GM12892 (cell line): Measurements from ENCODE around the gene SREK1IP1.

Experiments
- DNase-seq: peaks from one replicate; pipeline ENCODE4 v3.0.0; 2011; ENCODE audit not compliant: insufficient read length
- FAIRE-seq: peaks from 2 replicates; lab custom pipeline; 2011; peaks lifted over from hg19 to GRCh38; lab: Jason Lieb, UNC
- POLR2A ChIP-seq: IDR thresholded peaks from 2 replicates; pipeline ENCODE4 v1.6.1; 2011; ENCODE audit warnings: low read depth, low read length, control low read depth
- POLR2AphosphoS5 ChIP-seq: IDR thresholded peaks from 2 replicates; pipeline ENCODE4 v1.6.1; 2011; ENCODE audit warnings: low read depth, low read length, control low read depth
- TAF1 ChIP-seq: IDR thresholded peaks from 2 replicates; pipeline ENCODE4 v1.6.1; 2011; ENCODE audit warnings: low read depth, mild to moderate bottlenecking, control low read depth, low read length, borderline replicate concordance

SREK1IP1 gene

DNA sequence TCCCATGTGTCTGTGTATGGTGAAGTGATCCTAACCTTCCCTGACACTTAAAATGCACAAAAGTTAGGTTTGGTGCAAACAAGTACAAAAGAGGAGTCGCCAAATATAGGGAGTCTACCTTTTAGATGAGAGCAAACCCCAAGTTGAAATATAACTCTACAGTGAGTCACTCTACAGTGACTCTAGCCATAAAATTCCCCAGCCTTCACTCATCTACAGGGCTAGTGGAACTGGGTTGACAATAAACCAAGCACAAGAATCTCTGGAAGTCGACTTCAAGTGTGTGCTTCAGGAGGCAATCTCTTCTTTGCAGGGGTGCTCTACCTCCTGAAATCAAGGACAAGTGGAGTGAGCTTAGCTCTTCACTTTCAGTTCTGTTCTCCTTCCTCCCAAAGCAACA lies 74.9 kb downstream of the SREK1IP1 start:
- no peak for DNase-seq

GRCh38 chr5:64691291-64691690 lies 77.2 kb downstream of the SREK1IP1 start:
- no peak for FAIRE-seq
- TF ChIP-seq POLR2A, result no peak
- no peak for TF ChIP-seq POLR2AphosphoS5
- no peak for TF ChIP-seq TAF1
- no peak for DNase-seq

More for the DNA sequence above, 74.9 kb downstream of the SREK1IP1 start:
- no peak for FAIRE-seq
- no peak for TF ChIP-seq POLR2A
- no peak for TF ChIP-seq POLR2AphosphoS5
- TF ChIP-seq TAF1, result no peak

GRCh38 chr5:64690417-64691151 lies 77.9 kb downstream of the SREK1IP1 start, which contains the start of gene SHISAL2B:
Gene SHISAL2B, plus strand, starts transcription at chr5:64690503. Its CDS starts 121 bp downstream, at chr5:64690624.
- FAIRE-seq (no peak), DNase-seq (peak; percentile 21)
- no peak for TF ChIP-seq POLR2AphosphoS5
- TF ChIP-seq TAF1, result no peak
- TF ChIP-seq POLR2A, result no peak

GRCh38 chr5:64690104-64690416 lies 78.4 kb downstream of the SREK1IP1 start:
- TF ChIP-seq TAF1, result no peak
- TF ChIP-seq POLR2AphosphoS5, result no peak
- TF ChIP-seq POLR2A, result no peak
- FAIRE-seq (no peak), DNase-seq (no peak)

DNA sequence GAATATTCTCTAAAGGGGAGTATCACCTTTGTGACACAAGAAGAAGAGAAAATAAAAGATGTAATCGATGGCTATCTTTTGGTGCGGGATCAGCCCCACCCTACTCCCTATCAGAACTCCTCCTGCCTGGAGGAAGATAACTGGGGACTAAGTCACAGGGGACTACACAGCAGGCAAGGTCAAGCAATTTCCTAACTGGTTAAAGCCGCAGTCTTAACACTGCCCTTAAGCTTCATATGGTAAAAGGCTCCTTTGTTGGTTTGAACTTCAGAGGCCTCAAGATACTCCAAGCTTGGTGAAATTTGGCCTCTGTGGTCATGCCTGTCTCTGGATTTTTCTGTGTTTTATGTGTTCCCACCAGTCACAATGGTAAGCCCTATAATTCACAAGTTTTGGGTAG lies 79.5 kb downstream of the SREK1IP1 start:
- FAIRE-seq (no peak), DNase-seq (no peak)
- no peak for TF ChIP-seq POLR2A
- TF ChIP-seq POLR2AphosphoS5, result no peak
- TF ChIP-seq TAF1, result no peak

GRCh38 chr5:64688391-64688790 lies 80.1 kb downstream of the SREK1IP1 start:
- FAIRE-seq, result no peak
- DNase-seq, result no peak
- TF ChIP-seq POLR2AphosphoS5 (no peak), TAF1 (no peak), POLR2A (no peak)

- TF ChIP-seq POLR2A, result no peak
- no peak for TF ChIP-seq TAF1
- TF ChIP-seq POLR2AphosphoS5, result no peak
- no peak for FAIRE-seq
These were observed 82.6 kb downstream of the SREK1IP1 start for GRCh38 chr5:64685866-64686265.

GRCh38 chr5:64682608-64683007 lies 85.9 kb downstream of the SREK1IP1 start:
- FAIRE-seq (no peak), DNase-seq (no peak)
- TF ChIP-seq POLR2A (no peak), TAF1 (no peak), POLR2AphosphoS5 (no peak)

More at GRCh38 chr5:64685866-64686265, 82.6 kb downstream of the SREK1IP1 start:
- DNase-seq, result no peak

GRCh38 chr5:64680289-64680688 lies 88.2 kb downstream of the SREK1IP1 start:
- FAIRE-seq (no peak), DNase-seq (no peak)
- TF ChIP-seq POLR2AphosphoS5, result no peak

DNA sequence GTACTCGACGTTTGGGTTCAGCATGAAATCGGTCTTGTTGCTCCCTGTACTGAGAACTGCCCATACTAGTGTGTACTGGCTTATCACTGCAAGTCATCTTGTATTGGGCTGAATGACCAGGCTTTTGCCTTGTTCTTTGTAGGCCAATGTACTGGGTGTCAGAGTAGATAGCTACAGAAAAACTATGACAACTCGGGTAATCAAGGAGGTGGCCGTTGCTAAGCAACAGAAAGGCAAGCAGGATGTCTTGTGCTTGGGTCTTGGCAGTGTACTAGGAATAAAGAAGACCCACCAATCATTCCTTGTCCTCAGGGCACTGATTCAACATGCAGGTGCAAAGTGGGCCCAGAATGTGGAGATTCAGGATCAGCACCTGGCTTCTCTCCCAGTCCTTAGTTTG lies 90.1 kb downstream of the SREK1IP1 start:
- DNase-seq (no peak), FAIRE-seq (no peak)
- TF ChIP-seq POLR2A (no peak), TAF1 (no peak), POLR2AphosphoS5 (no peak)

GRCh38 chr5:64671678-64672077 lies 96.8 kb downstream of the SREK1IP1 start:
- FAIRE-seq (no peak), DNase-seq (no peak)
- no peak for TF ChIP-seq TAF1
- TF ChIP-seq POLR2A, result no peak
- TF ChIP-seq POLR2AphosphoS5, result no peak

- DNase-seq (no peak), FAIRE-seq (no peak)
- TF ChIP-seq TAF1 (no peak), POLR2A (no peak), POLR2AphosphoS5 (no peak)
These were observed 98.2 kb downstream of the SREK1IP1 start for GRCh38 chr5:64670277-64670676.
